ENCODE measurements around the gene RPTOR.

GRCh38 chr17:80910043-80910442 lies 365.4 kb downstream of the RPTOR start:
- TF ChIP-seq POLR2A (IDR thresholded peaks at IDR 0.05; ENCODE audit: low read length) (no peak), GATA1 (IDR thresholded peaks at IDR 0.05; ENCODE audit: low read depth, low read length) (no peak)

Data from erythroblast (primary cell).